ENCODE results near the gene TMPRSS11D.

Gene TMPRSS11D

DNA sequence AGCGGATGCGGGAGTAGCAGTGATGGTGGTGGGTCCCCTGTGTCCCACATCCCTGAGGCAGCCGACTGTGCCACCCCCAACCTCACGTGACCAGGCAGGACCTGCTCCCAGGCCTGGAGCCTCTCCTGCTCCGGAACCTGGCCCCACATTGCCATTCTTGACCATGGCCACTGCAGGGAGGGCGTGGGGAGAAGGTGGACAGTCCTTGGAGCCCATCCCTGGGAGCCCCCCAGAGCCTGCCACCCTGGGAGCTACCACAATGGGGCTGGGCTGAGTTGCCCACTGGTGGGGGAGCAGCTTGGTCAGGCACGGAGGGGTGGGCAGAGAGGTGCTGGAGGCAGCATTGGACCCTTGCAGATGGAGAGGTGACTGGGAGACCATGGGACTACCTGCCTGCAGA, 42.7 kb upstream of the TMPRSS11D start (continued):
- TF ChIP-seq ZNF707 (tag by site-specific recombination; IDR thresholded peaks at IDR 0.05): no peak
- TF ChIP-seq ZNF335 (tag by site-specific recombination; conservative IDR thresholded peaks at IDR 0.05): no peak
- no peak for TF ChIP-seq ZNF19 (tag by site-specific recombination; IDR thresholded peaks at IDR 0.05; ENCODE audit: low read depth)
- no peak for TF ChIP-seq KLF16 (tag by site-specific recombination; IDR thresholded peaks at IDR 0.05)
- TF ChIP-seq ZNF174 (tag by site-specific recombination; IDR thresholded peaks at IDR 0.05): no peak
- no peak for TF ChIP-seq ZSCAN23 (tag by site-specific recombination; IDR thresholded peaks at IDR 0.05)
- no peak for TF ChIP-seq ZIC2 (tag by site-specific recombination; IDR thresholded peaks at IDR 0.05)
- TF ChIP-seq ZNF366 (tag by site-specific recombination; conservative IDR thresholded peaks at IDR 0.05): no peak

DNA sequence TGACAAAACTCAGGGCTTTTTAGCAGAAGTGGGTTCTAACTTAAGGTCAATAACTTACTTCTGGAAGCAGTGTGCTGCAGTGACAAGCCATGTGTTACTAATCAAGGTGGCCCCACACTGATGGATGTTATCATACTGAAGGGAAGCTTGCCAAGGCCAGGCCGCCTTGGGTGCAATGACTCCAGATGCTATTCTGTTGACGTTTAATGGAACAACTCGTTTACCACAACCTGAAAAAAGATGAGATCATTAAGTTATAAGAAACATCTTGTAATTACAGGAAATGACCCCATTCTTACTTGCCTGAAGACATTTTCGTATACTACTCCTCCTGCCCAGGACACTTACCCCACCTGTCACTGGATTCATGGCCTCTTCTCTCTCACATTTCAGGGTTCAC, 38.9 kb upstream of the TMPRSS11D start:
- no peaks in the 10 kb centered on the region for H3K9me3 ChIP-seq (ENCODE audit: control insufficient read depth, insufficient read depth, low read depth, low read length)
- TF ChIP-seq, protein P1, sequence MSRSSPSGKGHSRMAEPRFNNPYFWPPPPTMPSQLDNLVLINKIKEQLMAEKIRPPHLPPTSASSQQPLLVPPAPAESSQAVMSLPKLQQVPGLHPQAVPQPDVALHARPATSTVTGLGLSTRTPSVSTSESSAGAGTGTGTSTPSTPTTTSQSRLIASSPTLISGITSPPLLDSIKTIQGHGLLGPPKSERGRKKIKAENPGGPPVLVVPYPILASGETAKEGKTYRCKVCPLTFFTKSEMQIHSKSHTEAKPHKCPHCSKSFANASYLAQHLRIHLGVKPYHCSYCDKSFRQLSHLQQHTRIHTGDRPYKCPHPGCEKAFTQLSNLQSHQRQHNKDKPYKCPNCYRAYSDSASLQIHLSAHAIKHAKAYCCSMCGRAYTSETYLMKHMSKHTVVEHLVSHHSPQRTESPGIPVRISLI (tag by site-specific recombination; IDR thresholded peaks at IDR 0.05): no peak
- TF ChIP-seq ZNF426 (tag by site-specific recombination; IDR thresholded peaks at IDR 0.05) (no peak), ZFP3 (tag by site-specific recombination; IDR thresholded peaks at IDR 0.05; ENCODE audit: low read depth) (no peak), ZNF16 (tag by site-specific recombination; IDR thresholded peaks at IDR 0.05; ENCODE audit: low read depth) (no peak), KLF10 (tag by site-specific recombination; IDR thresholded peaks at IDR 0.05) (no peak), ZNF175 (tag by site-specific recombination; IDR thresholded peaks at IDR 0.05) (no peak), MYNN (tag by site-specific recombination; IDR thresholded peaks at IDR 0.05; ENCODE audit: borderline replicate concordance) (no peak), ZNF350 (tag by site-specific recombination; IDR thresholded peaks at IDR 0.05) (no peak)
- TF ChIP-seq, protein P2, sequence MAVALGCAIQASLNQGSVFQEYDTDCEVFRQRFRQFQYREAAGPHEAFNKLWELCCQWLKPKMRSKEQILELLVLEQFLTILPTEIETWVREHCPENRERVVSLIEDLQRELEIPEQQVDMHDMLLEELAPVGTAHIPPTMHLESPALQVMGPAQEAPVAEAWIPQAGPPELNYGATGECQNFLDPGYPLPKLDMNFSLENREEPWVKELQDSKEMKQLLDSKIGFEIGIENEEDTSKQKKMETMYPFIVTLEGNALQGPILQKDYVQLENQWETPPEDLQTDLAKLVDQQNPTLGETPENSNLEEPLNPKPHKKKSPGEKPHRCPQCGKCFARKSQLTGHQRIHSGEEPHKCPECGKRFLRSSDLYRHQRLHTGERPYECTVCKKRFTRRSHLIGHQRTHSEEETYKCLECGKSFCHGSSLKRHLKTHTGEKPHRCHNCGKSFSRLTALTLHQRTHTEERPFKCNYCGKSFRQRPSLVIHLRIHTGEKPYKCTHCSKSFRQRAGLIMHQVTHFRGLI (tag by site-specific recombination; IDR thresholded peaks at IDR 0.05): no peak
- TF ChIP-seq, protein P3, sequence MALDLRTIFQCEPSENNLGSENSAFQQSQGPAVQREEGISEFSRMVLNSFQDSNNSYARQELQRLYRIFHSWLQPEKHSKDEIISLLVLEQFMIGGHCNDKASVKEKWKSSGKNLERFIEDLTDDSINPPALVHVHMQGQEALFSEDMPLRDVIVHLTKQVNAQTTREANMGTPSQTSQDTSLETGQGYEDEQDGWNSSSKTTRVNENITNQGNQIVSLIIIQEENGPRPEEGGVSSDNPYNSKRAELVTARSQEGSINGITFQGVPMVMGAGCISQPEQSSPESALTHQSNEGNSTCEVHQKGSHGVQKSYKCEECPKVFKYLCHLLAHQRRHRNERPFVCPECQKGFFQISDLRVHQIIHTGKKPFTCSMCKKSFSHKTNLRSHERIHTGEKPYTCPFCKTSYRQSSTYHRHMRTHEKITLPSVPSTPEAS (tag by site-specific recombination; IDR thresholded peaks at IDR 0.05): no peak
- TF ChIP-seq, protein P4, sequence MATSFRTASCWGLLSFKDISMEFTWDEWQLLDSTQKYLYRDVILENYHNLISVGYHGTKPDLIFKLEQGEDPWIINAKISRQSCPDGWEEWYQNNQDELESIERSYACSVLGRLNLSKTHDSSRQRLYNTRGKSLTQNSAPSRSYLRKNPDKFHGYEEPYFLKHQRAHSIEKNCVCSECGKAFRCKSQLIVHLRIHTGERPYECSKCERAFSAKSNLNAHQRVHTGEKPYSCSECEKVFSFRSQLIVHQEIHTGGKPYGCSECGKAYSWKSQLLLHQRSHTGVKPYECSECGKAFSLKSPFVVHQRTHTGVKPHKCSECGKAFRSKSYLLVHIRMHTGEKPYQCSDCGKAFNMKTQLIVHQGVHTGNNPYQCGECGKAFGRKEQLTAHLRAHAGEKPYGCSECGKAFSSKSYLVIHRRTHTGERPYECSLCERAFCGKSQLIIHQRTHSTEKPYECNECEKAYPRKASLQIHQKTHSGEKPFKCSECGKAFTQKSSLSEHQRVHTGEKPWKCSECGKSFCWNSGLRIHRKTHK (tag by site-specific recombination; IDR thresholded peaks at IDR 0.05): no peak
- TF ChIP-seq, protein P5, sequence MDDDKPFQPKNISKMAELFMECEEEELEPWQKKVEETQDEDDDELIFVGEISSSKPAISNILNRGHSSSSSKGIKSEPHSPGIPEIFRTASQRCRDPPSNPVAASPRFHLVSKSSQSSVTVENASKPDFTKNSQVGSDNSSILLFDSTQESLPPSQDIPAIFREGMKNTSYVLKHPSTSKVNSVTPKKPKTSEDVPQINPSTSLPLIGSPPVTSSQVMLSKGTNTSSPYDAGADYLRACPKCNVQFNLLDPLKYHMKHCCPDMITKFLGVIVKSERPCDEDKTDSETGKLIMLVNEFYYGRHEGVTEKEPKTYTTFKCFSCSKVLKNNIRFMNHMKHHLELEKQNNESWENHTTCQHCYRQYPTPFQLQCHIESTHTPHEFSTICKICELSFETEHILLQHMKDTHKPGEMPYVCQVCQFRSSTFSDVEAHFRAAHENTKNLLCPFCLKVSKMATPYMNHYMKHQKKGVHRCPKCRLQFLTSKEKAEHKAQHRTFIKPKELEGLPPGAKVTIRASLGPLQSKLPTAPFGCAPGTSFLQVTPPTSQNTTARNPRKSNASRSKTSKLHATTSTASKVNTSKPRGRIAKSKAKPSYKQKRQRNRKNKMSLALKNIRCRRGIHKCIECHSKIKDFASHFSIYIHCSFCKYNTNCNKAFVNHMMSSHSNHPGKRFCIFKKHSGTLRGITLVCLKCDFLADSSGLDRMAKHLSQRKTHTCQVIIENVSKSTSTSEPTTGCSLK (tag by site-specific recombination; IDR thresholded peaks at IDR 0.05): no peak
- ChIA-PET POLR2A (no interaction called here), CTCF (no interaction called here)
- H3K27ac ChIP-seq (ENCODE audit: extremely low read depth, low read depth, low read length): no peak overlapping the region
- no peak overlapping the region for H3K4me3 ChIP-seq (ENCODE audit: low read depth, low read length)
- no peaks in the 10 kb centered on the region for H3K4me1 ChIP-seq (ENCODE audit: control insufficient read depth, insufficient read depth, low read length)
- no peaks in the 10 kb centered on the region for H3K36me3 ChIP-seq (ENCODE audit: control insufficient read depth in 2 of 2, insufficient read depth in 1 of 2, low read length in 2 of 2)

All from HEK293 (cell line).